Measurements from ENCODE around the gene NRL. TPM values are rescaled to one million over a fixed set of nuclear protein-coding genes. Genes with fewer than 3 reads are reported as not detected.

NRL gene
- polyA plus RNA-seq, 1 donor (not counting 4 experiments of a cell fraction or from before 2014, with no cell fraction given) = 0.29 TPM

- no peaks in the 10 kb centered on the region for H4K20me1 ChIP-seq (ENCODE audit: control insufficient read depth, extremely low read depth, insufficient read depth, low read length)
- no peak overlapping the region for H3K4me3 ChIP-seq (ENCODE audit: control insufficient read depth in 2 of 3, extremely low read depth in 1 of 3, insufficient read depth in 2 of 3, low read depth in 1 of 3, low read length in 3 of 3)
- H3K4me1 ChIP-seq (ENCODE audit: control insufficient read depth, extremely low read depth, insufficient read depth, low read length) = no peaks in the 10 kb centered on the region
- H3K27me3 ChIP-seq (ENCODE audit: control insufficient read depth, extremely low read depth, insufficient read depth, low read length) = peaks cover 29% of the 10 kb centered on the region
- no peak overlapping the region for H3K9ac ChIP-seq (ENCODE audit: control insufficient read depth, extremely low read depth, insufficient read depth, low read length)
- H3K79me2 ChIP-seq (ENCODE audit: control insufficient read depth, insufficient read depth, low read length) = no peaks in the 10 kb centered on the region
- H3K36me3 ChIP-seq (ENCODE audit: control insufficient read depth in 2 of 2, extremely low read depth in 1 of 2, insufficient read depth in 2 of 2, low read length in 2 of 2) = no peaks in the 10 kb centered on the region
- H3K9me1 ChIP-seq (ENCODE audit: control insufficient read depth, extremely low read depth, insufficient read depth, low read length) = no peaks in the 10 kb centered on the region
- H3K9me3 ChIP-seq (ENCODE audit: control insufficient read depth, low read depth, low read length) = no peaks in the 10 kb centered on the region
- FAIRE-seq (no peak), DNase-seq (ENCODE audit: low read depth, low spot score) (no peak)
- H2AFZ ChIP-seq (ENCODE audit: control insufficient read depth, low read length) = no peak overlapping the region
- H3K4me2 ChIP-seq (ENCODE audit: control insufficient read depth, extremely low read depth, insufficient read depth, low read depth, low read length) = no peak overlapping the region
- TF ChIP-seq EZH2 (IDR thresholded peaks at IDR 0.05; ENCODE audit: low read length) = no peak
- TF ChIP-seq, protein P1, sequence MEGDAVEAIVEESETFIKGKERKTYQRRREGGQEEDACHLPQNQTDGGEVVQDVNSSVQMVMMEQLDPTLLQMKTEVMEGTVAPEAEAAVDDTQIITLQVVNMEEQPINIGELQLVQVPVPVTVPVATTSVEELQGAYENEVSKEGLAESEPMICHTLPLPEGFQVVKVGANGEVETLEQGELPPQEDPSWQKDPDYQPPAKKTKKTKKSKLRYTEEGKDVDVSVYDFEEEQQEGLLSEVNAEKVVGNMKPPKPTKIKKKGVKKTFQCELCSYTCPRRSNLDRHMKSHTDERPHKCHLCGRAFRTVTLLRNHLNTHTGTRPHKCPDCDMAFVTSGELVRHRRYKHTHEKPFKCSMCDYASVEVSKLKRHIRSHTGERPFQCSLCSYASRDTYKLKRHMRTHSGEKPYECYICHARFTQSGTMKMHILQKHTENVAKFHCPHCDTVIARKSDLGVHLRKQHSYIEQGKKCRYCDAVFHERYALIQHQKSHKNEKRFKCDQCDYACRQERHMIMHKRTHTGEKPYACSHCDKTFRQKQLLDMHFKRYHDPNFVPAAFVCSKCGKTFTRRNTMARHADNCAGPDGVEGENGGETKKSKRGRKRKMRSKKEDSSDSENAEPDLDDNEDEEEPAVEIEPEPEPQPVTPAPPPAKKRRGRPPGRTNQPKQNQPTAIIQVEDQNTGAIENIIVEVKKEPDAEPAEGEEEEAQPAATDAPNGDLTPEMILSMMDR (optimal IDR thresholded peaks at IDR 0.05 in 1 of 3, IDR thresholded peaks at IDR 0.05 in 1 of 3, conservative IDR thresholded peaks at IDR 0.05 in 1 of 3; ENCODE audit: extremely low read depth in 1 of 3, insufficient read depth in 2 of 3, low read length in 3 of 3) = no peak
- dilution Hi-C loops (cut with MboI; ENCODE audit: extremely low pct_ligation_motif_present, low sequenced_read_pairs) = no loop called here
- no peak overlapping the region for H3K27ac ChIP-seq (ENCODE audit: control insufficient read depth, insufficient read depth, low read length)
These were observed 45.9 kb downstream of the NRL start for GRCh38 chr14:24068711-24069410.

- TF ChIP-seq, protein P1 (optimal IDR thresholded peaks at IDR 0.05 in 1 of 3, IDR thresholded peaks at IDR 0.05 in 1 of 3, conservative IDR thresholded peaks at IDR 0.05 in 1 of 3; ENCODE audit: extremely low read depth in 1 of 3, insufficient read depth in 2 of 3, low read length in 3 of 3) = no peak
- Histone ChIP-seq H3K27me3 (ENCODE audit: control insufficient read depth, extremely low read depth, insufficient read depth, low read length) (peaks cover 14% of the 10 kb centered on the region), H4K20me1 (ENCODE audit: control insufficient read depth, extremely low read depth, insufficient read depth, low read length) (no peaks in the 10 kb centered on the region), H3K4me3 (ENCODE audit: control insufficient read depth in 2 of 3, extremely low read depth in 1 of 3, insufficient read depth in 2 of 3, low read depth in 1 of 3, low read length in 3 of 3) (no peak overlapping the region), H3K79me2 (ENCODE audit: control insufficient read depth, insufficient read depth, low read length) (no peaks in the 10 kb centered on the region), H3K9me1 (ENCODE audit: control insufficient read depth, extremely low read depth, insufficient read depth, low read length) (no peaks in the 10 kb centered on the region), H3K36me3 (ENCODE audit: control insufficient read depth in 2 of 2, extremely low read depth in 1 of 2, insufficient read depth in 2 of 2, low read length in 2 of 2) (no peaks in the 10 kb centered on the region), H3K9me3 (ENCODE audit: control insufficient read depth, low read depth, low read length) (no peaks in the 10 kb centered on the region), H3K4me1 (ENCODE audit: control insufficient read depth, extremely low read depth, insufficient read depth, low read length) (no peaks in the 10 kb centered on the region), H3K27ac (ENCODE audit: control insufficient read depth, insufficient read depth, low read length) (no peak overlapping the region), H3K4me2 (ENCODE audit: control insufficient read depth, extremely low read depth, insufficient read depth, low read depth, low read length) (no peak overlapping the region), H2AFZ (ENCODE audit: control insufficient read depth, low read length) (no peak overlapping the region), H3K9ac (ENCODE audit: control insufficient read depth, extremely low read depth, insufficient read depth, low read length) (no peak overlapping the region)
- no peak for DNase-seq (ENCODE audit: low read depth, low spot score)
- FAIRE-seq = no peak
- dilution Hi-C loops (cut with MboI; ENCODE audit: extremely low pct_ligation_motif_present, low sequenced_read_pairs) = no loop called here
These were observed 47.3 kb downstream of the NRL start for GRCh38 chr14:24067133-24068082.

Measured in keratinocyte (primary cell).